Thyroid gland (tissue), 4 donors: ENCODE measurements around the gene NKTR. TPM values are rescaled to one million over a fixed set of nuclear protein-coding genes. Genes with fewer than 3 reads are reported as not detected.

ENCODE experiments used
- DNase-seq, 2 donors: peaks; one replicate each; pipeline ENCODE4 v3.0.0-alpha.2; 2019
- H3K27ac ChIP-seq, 3 donors: fragments of 200-600 bp; sonication (generic); 1 replicate in 2 of 3; 2 replicates in 1 of 3; pipeline ENCODE4 v1.5.1; 2016 to 2019; ENCODE audit warnings: mild to moderate bottlenecking in 1 of 3, moderate library complexity in 1 of 3
- H3K27me3 ChIP-seq: fragments of 200-600 bp; sonication (generic); one replicate; pipeline ENCODE4 v1.5.1; 2019
- H3K36me3 ChIP-seq, 2 donors: fragments of 200-600 bp; sonication (generic); one replicate each; pipeline ENCODE4 v1.5.1; 2016 to 2019
- H3K4me1 ChIP-seq, 2 donors: fragments of 200-600 bp; sonication (generic); one replicate each; pipeline ENCODE4 v1.5.1; 2017 to 2019
- H3K4me3 ChIP-seq, 3 donors: fragments of 200-600 bp; sonication (generic); replicated peaks in 1 of 3; 1 replicate in 2 of 3; 2 replicates in 1 of 3; pipeline ENCODE4 v1.5.1; 2016; ENCODE audit warnings: mild to moderate bottlenecking in 1 of 3
- H3K9me3 ChIP-seq: fragments of 200-600 bp; sonication (generic); one replicate; pipeline ENCODE4 v1.5.1; 2017
- POLR2A ChIP-seq, 2 donors: fragments of 450-650 bp; IDR thresholded peaks; one replicate each; pipeline ENCODE4 v1.6.1; 2017; ENCODE audit warnings: antibody characterized with exemption in 2 of 2, mild to moderate bottlenecking in 2 of 2, moderate library complexity in 1 of 2
- WGBS, 2 donors: methylation state at CpG; one replicate each; pipeline ENCODE4 v1.1.5; 2017; 5-methylcytosine and 5-hydroxymethylcytosine counted together
- intact Hi-C: fragments of 100-400 bp; cut with DNase I; formaldehyde crosslinking; loops from one replicate; pipeline ENCODE4 v1.15.1; 2023
- total RNA-seq, 4 donors: library from RNA; depleted of rRNA; stranded (reverse); fragments of >200 nt; gene quantifications; one replicate each; pipeline ENCODE4 v1.2.3, GENCODE V29; 2016
- TF ChIP-seq, protein P1 (sequence below), 6 experiments: fragments of 200-600 bp in 3 of 6; fragments of 450-650 bp in 3 of 6; sonication (generic) in 3 of 6; IDR thresholded peaks; one replicate each; pipeline ENCODE4 v1.5.1; 2016 to 2019; ENCODE audit warnings: antibody characterized with exemption in 6 of 6, mild to moderate bottlenecking in 2 of 6, inconsistent platforms in 1 of 6, moderate library complexity in 1 of 6

Gene NKTR
- total RNA-seq, 4 donors from 2014 or later: 157 to 383 (median 197) TPM

DNA sequence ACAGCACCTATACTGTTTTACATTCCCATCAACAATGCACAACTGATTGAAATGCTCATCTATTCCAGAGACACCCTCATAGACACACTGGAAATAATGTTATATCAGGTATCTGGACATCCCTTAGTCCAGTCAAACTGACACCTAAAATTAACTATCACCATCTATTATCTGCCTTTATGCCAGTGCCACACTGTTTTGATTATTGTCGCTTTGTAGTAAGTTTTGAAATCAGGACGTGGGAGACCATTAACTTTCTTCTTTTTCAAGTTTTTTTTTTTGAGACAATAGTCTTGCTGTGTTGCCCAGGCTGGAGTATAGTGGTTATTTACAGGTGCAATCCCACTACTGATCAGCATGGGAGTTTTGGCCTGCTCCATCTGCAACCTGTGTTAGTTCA is 75.4 kb downstream of the NKTR start:
- Histone ChIP-seq H3K36me3 (no peaks in the 10 kb centered on the region), H3K27ac (no peak overlapping the region), H3K9me3 (no peaks in the 10 kb centered on the region), H3K4me3 (no peak overlapping the region), H3K4me1 (no peaks in the 10 kb centered on the region), H3K27me3 (no peaks in the 10 kb centered on the region)
- DNase-seq: no peak
- intact Hi-C loops: no loop called here
- no peak for TF ChIP-seq POLR2A (IDR thresholded peaks at IDR 0.05)
- TF ChIP-seq, protein P1, sequence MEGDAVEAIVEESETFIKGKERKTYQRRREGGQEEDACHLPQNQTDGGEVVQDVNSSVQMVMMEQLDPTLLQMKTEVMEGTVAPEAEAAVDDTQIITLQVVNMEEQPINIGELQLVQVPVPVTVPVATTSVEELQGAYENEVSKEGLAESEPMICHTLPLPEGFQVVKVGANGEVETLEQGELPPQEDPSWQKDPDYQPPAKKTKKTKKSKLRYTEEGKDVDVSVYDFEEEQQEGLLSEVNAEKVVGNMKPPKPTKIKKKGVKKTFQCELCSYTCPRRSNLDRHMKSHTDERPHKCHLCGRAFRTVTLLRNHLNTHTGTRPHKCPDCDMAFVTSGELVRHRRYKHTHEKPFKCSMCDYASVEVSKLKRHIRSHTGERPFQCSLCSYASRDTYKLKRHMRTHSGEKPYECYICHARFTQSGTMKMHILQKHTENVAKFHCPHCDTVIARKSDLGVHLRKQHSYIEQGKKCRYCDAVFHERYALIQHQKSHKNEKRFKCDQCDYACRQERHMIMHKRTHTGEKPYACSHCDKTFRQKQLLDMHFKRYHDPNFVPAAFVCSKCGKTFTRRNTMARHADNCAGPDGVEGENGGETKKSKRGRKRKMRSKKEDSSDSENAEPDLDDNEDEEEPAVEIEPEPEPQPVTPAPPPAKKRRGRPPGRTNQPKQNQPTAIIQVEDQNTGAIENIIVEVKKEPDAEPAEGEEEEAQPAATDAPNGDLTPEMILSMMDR (IDR thresholded peaks at IDR 0.05): no peak
- WGBS, 2 donors: 84 to 90% methylated on average over 2 of the region's 2 CpGs

DNA sequence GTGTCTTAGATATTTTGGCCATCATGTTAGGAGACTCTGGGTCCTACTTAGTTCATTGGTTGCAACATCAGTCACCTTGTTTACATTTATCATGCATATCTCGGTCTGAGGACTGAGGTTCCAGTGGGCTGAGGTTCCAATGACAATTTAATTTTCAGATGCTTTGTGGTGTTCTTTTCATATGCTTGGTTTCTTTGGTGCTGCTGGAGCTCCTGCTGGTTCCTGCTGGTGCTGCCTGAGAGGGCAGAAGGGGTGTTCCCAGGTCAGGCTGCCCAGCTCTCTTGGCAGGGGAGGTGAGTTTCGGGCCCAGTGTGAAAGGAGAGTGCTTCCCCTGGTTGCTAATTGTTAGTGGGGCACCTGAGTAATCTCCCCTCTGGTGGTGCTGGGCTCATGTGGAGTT is 78.0 kb downstream of the NKTR start:
- 90 to 98% methylated on average over 2 of the region's 2 CpGs for WGBS, 2 donors
- Histone ChIP-seq H3K36me3 (no peaks in the 10 kb centered on the region), H3K4me3 (no peak overlapping the region), H3K4me1 (no peaks in the 10 kb centered on the region), H3K27ac (no peak overlapping the region), H3K27me3 (no peaks in the 10 kb centered on the region), H3K9me3 (no peaks in the 10 kb centered on the region)
- TF ChIP-seq, protein P1 (IDR thresholded peaks at IDR 0.05): no peak
- no peak for TF ChIP-seq POLR2A (IDR thresholded peaks at IDR 0.05)
- intact Hi-C loops: no loop called here
- no peak for DNase-seq

DNA sequence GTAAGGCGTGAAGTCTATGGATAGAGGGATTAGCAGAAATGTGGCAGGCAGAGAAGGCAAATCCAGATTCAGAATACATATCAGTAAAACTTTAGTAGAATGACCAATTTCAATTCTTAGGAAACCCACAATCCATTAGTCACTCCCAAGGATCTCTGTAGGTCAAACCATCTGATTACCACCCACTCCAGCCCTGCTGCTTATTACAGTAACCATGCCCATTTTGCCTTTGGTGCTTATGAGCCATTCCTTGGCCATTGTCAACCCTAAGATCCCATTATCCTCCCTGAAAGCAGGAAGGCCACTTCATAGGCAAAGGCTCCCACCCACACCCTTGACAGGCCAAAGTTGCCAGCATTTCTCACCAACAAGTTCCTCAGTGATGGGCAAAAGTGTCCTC is 79.8 kb downstream of the NKTR start:
- TF ChIP-seq, protein P1 (IDR thresholded peaks at IDR 0.05): no peak
- TF ChIP-seq POLR2A (IDR thresholded peaks at IDR 0.05): no peak
- no peak for DNase-seq

DNA sequence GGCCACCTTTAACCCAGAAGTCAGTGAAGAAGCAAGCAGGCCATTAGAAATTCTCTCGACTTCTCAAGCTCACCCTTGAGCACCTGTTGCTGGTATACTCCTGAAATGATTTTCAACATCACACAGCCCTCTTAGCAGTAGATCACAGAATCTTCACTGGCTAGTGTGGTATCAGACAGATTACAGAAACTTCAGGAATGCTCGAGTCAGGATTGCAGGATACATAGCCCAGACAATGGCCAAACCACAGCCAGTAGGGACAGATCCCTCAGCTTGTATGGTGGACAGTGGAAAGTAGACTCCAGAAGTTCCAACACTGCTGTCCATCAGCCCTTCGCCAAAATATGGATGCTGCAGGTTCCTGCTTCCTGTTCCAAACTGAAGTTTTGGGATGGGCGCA is 80.3 kb downstream of the NKTR start:
- Histone ChIP-seq H3K4me3 (no peak overlapping the region), H3K27ac (no peak overlapping the region), H3K27me3 (no peaks in the 10 kb centered on the region), H3K36me3 (no peaks in the 10 kb centered on the region), H3K9me3 (no peaks in the 10 kb centered on the region), H3K4me1 (peaks cover 0 to 1% of the 10 kb centered on the region in 2 donors)
- intact Hi-C loops: no loop called here
- TF ChIP-seq, protein P1 (IDR thresholded peaks at IDR 0.05): no peak
- TF ChIP-seq POLR2A (IDR thresholded peaks at IDR 0.05): no peak
- 92 to 94% methylated on average over 4 of the region's 4 CpGs for WGBS, 2 donors
- no peak for DNase-seq

More for the DNA sequence above, 79.8 kb downstream of the NKTR start:
- H3K9me3 ChIP-seq: no peaks in the 10 kb centered on the region
- WGBS, 2 donors: 92 to 95% methylated on average over 1 of the region's 1 CpG
- no peak overlapping the region for H3K27ac ChIP-seq
- H3K36me3 ChIP-seq: no peaks in the 10 kb centered on the region
- intact Hi-C loops: no loop called here
- no peaks in the 10 kb centered on the region for H3K27me3 ChIP-seq
- H3K4me1 ChIP-seq: no peaks in the 10 kb centered on the region
- no peak overlapping the region for H3K4me3 ChIP-seq

DNA sequence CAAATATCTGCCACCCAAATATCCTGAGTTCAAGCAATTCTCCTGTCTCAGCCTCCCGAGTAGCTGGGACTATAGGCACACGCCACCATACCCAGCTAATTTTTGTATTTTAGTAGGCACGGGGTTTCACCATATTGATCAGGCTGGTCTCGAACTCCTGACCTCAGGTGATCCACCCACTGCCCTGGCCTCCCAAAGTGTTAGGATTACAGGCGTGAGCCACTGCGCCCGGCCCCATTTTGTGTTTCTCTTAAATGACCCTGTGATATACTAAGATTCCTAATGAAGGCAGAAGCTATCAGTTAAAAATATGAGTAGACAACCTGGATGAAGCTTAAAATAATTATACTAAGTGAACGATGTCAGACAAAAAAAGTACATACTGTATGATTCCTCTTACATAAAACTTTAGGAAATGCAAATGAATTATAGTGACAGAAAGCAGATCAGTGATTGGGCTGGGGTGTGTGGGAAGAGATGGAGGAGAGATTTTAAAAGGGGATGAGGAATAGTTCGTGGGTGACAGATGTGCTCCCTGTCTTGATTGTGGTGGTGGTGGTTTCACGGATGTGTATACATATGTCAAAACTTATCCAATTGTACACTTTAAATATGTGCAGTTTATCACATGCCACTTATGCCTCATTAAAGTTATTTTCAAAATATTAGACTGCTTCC is 81.0 kb downstream of the NKTR start:
- no peaks in the 10 kb centered on the region for H3K36me3 ChIP-seq
- intact Hi-C loops: no loop called here
- no peaks in the 10 kb centered on the region for H3K9me3 ChIP-seq
- no peak overlapping the region for H3K27ac ChIP-seq
- no peak for TF ChIP-seq POLR2A (IDR thresholded peaks at IDR 0.05)
- TF ChIP-seq, protein P1 (IDR thresholded peaks at IDR 0.05): no peak
- no peak overlapping the region for H3K4me3 ChIP-seq
- peaks cover 0 to 5% of the 10 kb centered on the region in 2 donors for H3K4me1 ChIP-seq
- H3K27me3 ChIP-seq: no peaks in the 10 kb centered on the region
- 89 to 90% methylated on average over 10 of the region's 10 CpGs for WGBS, 2 donors
- no peak for DNase-seq
